Uterus (tissue), 4 donors: ENCODE measurements around the gene TTC22. TPM values are rescaled to one million over a fixed set of nuclear protein-coding genes. Genes with fewer than 3 reads are reported as not detected.

ENCODE experiments used
- DNase-seq, 2 donors: peaks; one replicate each; pipeline ENCODE4 v3.0.0-alpha.2; 2019 to 2020
- H3K27ac ChIP-seq, 2 donors: fragments of 200-600 bp; sonication (generic); 1 replicate in 1 of 2; 2 replicates in 1 of 2; pipeline ENCODE4 v1.5.1; 2016 to 2018
- H3K27me3 ChIP-seq, 2 donors: fragments of 200-600 bp; sonication (generic); one replicate each; pipeline ENCODE4 v1.5.1; 2018 to 2019; ENCODE audit warnings: control low read depth in 1 of 2
- H3K36me3 ChIP-seq, 2 donors: fragments of 200-600 bp; sonication (generic); one replicate each; pipeline ENCODE4 v1.5.1; 2019; ENCODE audit warnings: control low read depth in 1 of 2
- H3K4me1 ChIP-seq, 2 donors: fragments of 200-600 bp; sonication (generic); one replicate each; pipeline ENCODE4 v1.5.1; 2018 to 2019; ENCODE audit warnings: control low read depth in 1 of 2
- H3K4me3 ChIP-seq, 2 donors: fragments of 200-600 bp; sonication (generic); 1 replicate in 1 of 2; 2 replicates in 1 of 2; pipeline ENCODE4 v1.5.1; 2018 to 2019; ENCODE audit warnings: mild to moderate bottlenecking in 1 of 2
- H3K9me3 ChIP-seq, 2 donors: fragments of 200-600 bp; sonication (generic); one replicate each; pipeline ENCODE4 v1.5.1; 2019; ENCODE audit warnings: control low read depth in 1 of 2
- POLR2A ChIP-seq, 2 donors: fragments of 450-650 bp; IDR thresholded peaks; one replicate each; pipeline ENCODE4 v1.6.1; 2016; ENCODE audit warnings: antibody characterized with exemption in 2 of 2, mild to moderate bottlenecking in 1 of 2, moderate library complexity in 1 of 2
- intact Hi-C: fragments of 100-400 bp; cut with DNase I; formaldehyde crosslinking; loops from one replicate; pipeline ENCODE4 v1.15.1; 2023; ENCODE audit warnings: low total_unique reads
- total RNA-seq, 4 donors: library from RNA; depleted of rRNA in 3 of 4; stranded (reverse); fragments of >200 nt in 3 of 4; gene quantifications; one replicate each; pipeline versions ENCODE4 v1.1.0 to v1.2.4, GENCODE V29; 2014 to 2023
- TF ChIP-seq, protein P1 (sequence below), 4 experiments: fragments of 200-600 bp in 2 of 4; fragments of 450-650 bp in 2 of 4; sonication (generic) in 2 of 4; IDR thresholded peaks; one replicate each; pipeline ENCODE4 v1.5.1; 2016 to 2019; ENCODE audit warnings: antibody characterized with exemption in 4 of 4, mild to moderate bottlenecking in 2 of 4, moderate library complexity in 1 of 4
- donor health status: DM: yes; HTN: yes; CAD: no.

TTC22 gene
- total RNA-seq, 4 donors from 2014 or later, result 3.2 to 5.3 TPM; not detected in 2

DNA sequence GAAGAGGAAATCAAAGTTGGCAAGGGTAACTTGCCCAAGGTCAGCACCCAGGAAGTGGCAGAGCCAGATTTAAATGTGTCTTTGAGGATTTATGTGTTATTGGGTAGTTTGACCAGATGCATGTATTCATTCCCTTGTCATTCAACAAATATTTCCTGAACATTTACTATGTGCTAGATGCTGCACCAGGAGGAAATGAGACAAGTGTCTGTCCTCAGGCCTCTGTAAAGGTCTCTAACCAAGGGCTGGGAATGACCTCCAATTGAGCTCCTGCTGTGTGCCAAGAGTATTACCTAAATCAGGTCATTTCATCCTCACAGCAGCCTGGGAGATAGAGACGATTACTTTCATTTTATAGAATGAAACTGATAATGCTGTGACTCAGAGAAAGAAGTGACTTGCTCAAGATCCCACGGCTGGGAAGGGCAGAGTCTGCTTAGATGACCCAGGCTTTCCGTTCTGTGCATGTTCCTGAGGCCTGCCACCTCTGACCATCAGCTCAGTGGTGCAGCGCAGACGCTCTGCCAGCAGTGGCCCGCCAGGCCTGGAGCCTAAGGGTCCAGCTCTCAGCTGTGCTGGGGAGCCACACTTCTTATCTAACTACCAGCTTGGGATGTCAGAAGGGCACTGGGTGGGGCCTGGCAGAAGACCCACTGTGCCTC lies 3.5 kb upstream of the TTC22 start:
- DNase-seq, result no peak
- Histone ChIP-seq H3K4me3 (no peak overlapping the region), H3K36me3 (no peaks in the 10 kb centered on the region), H3K27ac (no peak overlapping the region), H3K9me3 (no peaks in the 10 kb centered on the region), H3K27me3 (no peaks in the 10 kb centered on the region), H3K4me1 (no peaks in the 10 kb centered on the region)
- no peak for TF ChIP-seq POLR2A (IDR thresholded peaks at IDR 0.05)
- TF ChIP-seq, protein P1, sequence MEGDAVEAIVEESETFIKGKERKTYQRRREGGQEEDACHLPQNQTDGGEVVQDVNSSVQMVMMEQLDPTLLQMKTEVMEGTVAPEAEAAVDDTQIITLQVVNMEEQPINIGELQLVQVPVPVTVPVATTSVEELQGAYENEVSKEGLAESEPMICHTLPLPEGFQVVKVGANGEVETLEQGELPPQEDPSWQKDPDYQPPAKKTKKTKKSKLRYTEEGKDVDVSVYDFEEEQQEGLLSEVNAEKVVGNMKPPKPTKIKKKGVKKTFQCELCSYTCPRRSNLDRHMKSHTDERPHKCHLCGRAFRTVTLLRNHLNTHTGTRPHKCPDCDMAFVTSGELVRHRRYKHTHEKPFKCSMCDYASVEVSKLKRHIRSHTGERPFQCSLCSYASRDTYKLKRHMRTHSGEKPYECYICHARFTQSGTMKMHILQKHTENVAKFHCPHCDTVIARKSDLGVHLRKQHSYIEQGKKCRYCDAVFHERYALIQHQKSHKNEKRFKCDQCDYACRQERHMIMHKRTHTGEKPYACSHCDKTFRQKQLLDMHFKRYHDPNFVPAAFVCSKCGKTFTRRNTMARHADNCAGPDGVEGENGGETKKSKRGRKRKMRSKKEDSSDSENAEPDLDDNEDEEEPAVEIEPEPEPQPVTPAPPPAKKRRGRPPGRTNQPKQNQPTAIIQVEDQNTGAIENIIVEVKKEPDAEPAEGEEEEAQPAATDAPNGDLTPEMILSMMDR (IDR thresholded peaks at IDR 0.05), result no peak
- intact Hi-C loops, result no loop called here

GRCh38 chr1:54803761-54804470 lies 2.8 kb upstream of the TTC22 start:
- H3K27me3 ChIP-seq, result no peaks in the 10 kb centered on the region
- no peaks in the 10 kb centered on the region for H3K4me1 ChIP-seq
- no peaks in the 10 kb centered on the region for H3K9me3 ChIP-seq
- TF ChIP-seq POLR2A (IDR thresholded peaks at IDR 0.05), result no peak
- TF ChIP-seq, protein P1 (IDR thresholded peaks at IDR 0.05), result no peak
- no peak overlapping the region for H3K27ac ChIP-seq
- peak in 1 of 2 donors; percentile 30 for DNase-seq
- no peak overlapping the region for H3K4me3 ChIP-seq
- H3K36me3 ChIP-seq, result no peaks in the 10 kb centered on the region
- intact Hi-C loops, result no loop called here

- Histone ChIP-seq H3K36me3 (no peaks in the 10 kb centered on the region), H3K27me3 (no peaks in the 10 kb centered on the region), H3K9me3 (no peaks in the 10 kb centered on the region), H3K4me1 (no peaks in the 10 kb centered on the region), H3K27ac (peak overlapping the region in 1 of 2 donors; percentile 7), H3K4me3 (peak overlapping the region; percentile 14 to 37)
- DNase-seq, result no peak
- no peak for TF ChIP-seq POLR2A (IDR thresholded peaks at IDR 0.05)
- TF ChIP-seq, protein P1 (IDR thresholded peaks at IDR 0.05), result no peak
- intact Hi-C loops, result no loop called here
Observed at GRCh38 chr1:54800041-54800898, 853 bp downstream of the TTC22 start.

DNA sequence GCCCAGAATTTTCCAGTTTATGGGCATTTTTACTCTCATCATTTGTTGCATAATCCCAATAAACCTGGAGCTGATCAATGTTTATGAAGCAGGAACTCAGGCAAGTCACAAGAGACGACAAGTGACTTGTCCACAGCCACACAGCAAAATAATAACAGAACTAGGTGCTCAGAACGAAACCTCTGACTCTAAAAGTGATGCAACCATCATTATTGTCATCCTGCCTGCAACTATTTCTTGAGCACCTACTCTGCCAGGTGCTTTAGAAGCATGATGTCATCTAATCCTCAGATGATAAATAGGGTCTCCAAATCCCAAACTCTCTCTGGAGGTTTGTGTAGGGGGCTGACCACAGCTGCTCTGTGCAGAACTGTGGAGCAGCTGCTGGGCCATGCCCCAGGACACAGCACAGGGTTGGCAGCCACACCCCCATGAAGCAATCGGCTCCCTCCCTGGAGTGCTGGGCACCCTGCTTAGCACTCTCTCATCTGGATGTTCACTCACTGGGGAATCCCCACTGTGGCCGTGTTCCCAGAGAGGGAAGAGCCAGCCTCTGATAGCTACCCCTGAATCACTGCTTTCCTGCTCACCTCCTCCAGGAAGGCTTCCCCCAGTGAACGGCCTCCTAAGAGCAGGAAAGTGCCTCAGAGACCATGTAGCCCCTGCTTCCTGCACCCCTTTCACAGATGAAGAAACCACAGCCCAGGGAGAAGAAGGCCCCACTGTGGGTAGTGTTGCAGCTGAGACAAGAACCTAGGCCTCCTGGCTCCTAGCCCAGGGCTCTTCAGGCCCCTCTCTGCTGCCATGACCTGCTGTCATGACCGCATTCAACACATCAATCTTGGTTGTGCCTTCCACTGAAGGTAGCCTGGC lies 2.1 kb downstream of the TTC22 start:
- no peak for DNase-seq
- intact Hi-C loops, result no loop called here

More for the DNA sequence above, 2.1 kb downstream of the TTC22 start:
- Histone ChIP-seq H3K27ac (no peak overlapping the region), H3K4me1 (no peaks in the 10 kb centered on the region), H3K27me3 (no peaks in the 10 kb centered on the region), H3K4me3 (no peak overlapping the region), H3K36me3 (no peaks in the 10 kb centered on the region), H3K9me3 (no peaks in the 10 kb centered on the region)
- TF ChIP-seq, protein P1 (IDR thresholded peaks at IDR 0.05), result no peak
- no peak for TF ChIP-seq POLR2A (IDR thresholded peaks at IDR 0.05)
